HEK293 (cell line): ENCODE measurements around the gene CTLA4.

ENCODE experiments used
- CTCF ChIA-PET: fragments of 350-600 bp; formaldehyde crosslinking; extraction: SDS; loops from one replicate; lab custom pipeline; 2021; ENCODE audit warnings: antibody characterized with exemption; lab: Yijun Ruan, JAX
- POLR2A ChIA-PET: fragments of 300-600 bp; formaldehyde crosslinking; extraction: SDS; loops from one replicate; lab custom pipeline; 2020; ENCODE audit warnings: antibody characterized with exemption, inconsistent platforms; lab: Yijun Ruan, JAX
- H3K27ac ChIP-seq: fragments of 200-500 bp; sonication (Bioruptor generic); 2 replicates; pipeline ENCODE4 v1.5.1; 2014; ENCODE audit warnings: low read depth, low read length, control low read depth, inconsistent platforms; ENCODE audit errors: extremely low read depth
- H3K36me3 ChIP-seq, 2 experiments: fragments of 200-500 bp in 1 of 2; sonication (Bioruptor generic) in 1 of 2; 1 replicate in 1 of 2; 2 replicates in 1 of 2; pipeline ENCODE4 v1.5.1; 2014 to 2017; ENCODE audit warnings: inconsistent platforms in 2 of 2, low read length in 2 of 2; ENCODE audit not compliant: control insufficient read depth in 2 of 2, insufficient read depth in 1 of 2
- H3K4me1 ChIP-seq: fragments of 200-500 bp; sonication (Bioruptor generic); 2 replicates; pipeline ENCODE4 v1.5.1; 2014; ENCODE audit warnings: mild to moderate bottlenecking, low read length, inconsistent platforms; ENCODE audit not compliant: control insufficient read depth, insufficient read depth
- H3K4me3 ChIP-seq: 2 replicates; pipeline ENCODE4 v1.5.1; 2011; ENCODE audit warnings: low read depth, mild to moderate bottlenecking, control low read depth, low read length, moderate library complexity
- H3K9me3 ChIP-seq: fragments of 200-500 bp; sonication (Bioruptor generic); 2 replicates; pipeline ENCODE4 v1.5.1; 2014; ENCODE audit warnings: low read depth, low read length, inconsistent platforms; ENCODE audit not compliant: control insufficient read depth, insufficient read depth
- FEZF1 ChIP-seq: fragments of 450-650 bp; formaldehyde crosslinking; IDR thresholded peaks from 2 replicates; pipeline ENCODE4 v1.5.1; 2016; ENCODE audit warnings: missing biosample characterization, missing genetic modification characterization
- OVOL3 ChIP-seq: fragments of 450-650 bp; formaldehyde crosslinking; IDR thresholded peaks from 2 replicates; pipeline ENCODE4 v1.5.1; 2016; ENCODE audit warnings: missing biosample characterization, missing genetic modification characterization
- PATZ1 ChIP-seq: fragments of 450-650 bp; formaldehyde crosslinking; IDR thresholded peaks from 2 replicates; pipeline ENCODE4 v1.5.1; 2016; ENCODE audit warnings: missing biosample characterization, missing genetic modification characterization
- ZBTB21 ChIP-seq: fragments of 450-650 bp; formaldehyde crosslinking; IDR thresholded peaks from 2 replicates; pipeline ENCODE4 v1.5.1; 2017; ENCODE audit warnings: missing biosample characterization, missing genetic modification characterization
- ZBTB26 ChIP-seq: fragments of 450-650 bp; formaldehyde crosslinking; optimal IDR thresholded peaks from 2 replicates; pipeline ENCODE3; 2016; ENCODE audit warnings: missing biosample characterization, mild to moderate bottlenecking, missing genetic modification characterization
- ZEB2 ChIP-seq: fragments of 450-650 bp; formaldehyde crosslinking; IDR thresholded peaks from 2 replicates; pipeline ENCODE4 v1.5.1; 2016; ENCODE audit warnings: missing biosample characterization, missing genetic modification characterization
- ZFP37 ChIP-seq: fragments of 450-650 bp; formaldehyde crosslinking; IDR thresholded peaks from 2 replicates; pipeline ENCODE4 v1.5.1; 2016; ENCODE audit warnings: missing biosample characterization, missing genetic modification characterization
- ZFP69B ChIP-seq: fragments of 450-650 bp; formaldehyde crosslinking; IDR thresholded peaks from 2 replicates; pipeline ENCODE4 v1.5.1; 2016; ENCODE audit warnings: missing biosample characterization, missing genetic modification characterization
- ZNF132 ChIP-seq: fragments of 450-650 bp; formaldehyde crosslinking; IDR thresholded peaks from 2 replicates; pipeline ENCODE4 v1.5.1; 2017; ENCODE audit warnings: missing biosample characterization, missing genetic modification characterization, borderline replicate concordance
- ZNF148 ChIP-seq: fragments of 450-650 bp; formaldehyde crosslinking; IDR thresholded peaks from 2 replicates; pipeline ENCODE4 v1.5.0; 2017; ENCODE audit warnings: missing biosample characterization, missing genetic modification characterization, borderline replicate concordance
- ZNF174 ChIP-seq: fragments of 450-650 bp; formaldehyde crosslinking; IDR thresholded peaks from 2 replicates; pipeline ENCODE4 v1.5.0; 2017; ENCODE audit warnings: missing biosample characterization, mild to moderate bottlenecking, missing genetic modification characterization
- ZNF211 ChIP-seq: fragments of 450-650 bp; formaldehyde crosslinking; IDR thresholded peaks from 2 replicates; pipeline ENCODE4 v1.5.1; 2016; ENCODE audit warnings: low read depth, missing biosample characterization, missing genetic modification characterization
- ZNF362 ChIP-seq: fragments of 450-650 bp; formaldehyde crosslinking; IDR thresholded peaks from 2 replicates; pipeline ENCODE4 v1.5.1; 2016; ENCODE audit warnings: missing biosample characterization, missing genetic modification characterization
- ZNF366 ChIP-seq: fragments of 450-650 bp; formaldehyde crosslinking; conservative IDR thresholded peaks from 2 replicates; pipeline ENCODE4 v1.5.1; 2016; ENCODE audit warnings: missing biosample characterization, missing genetic modification characterization
- ZNF426 ChIP-seq: fragments of 450-650 bp; formaldehyde crosslinking; IDR thresholded peaks from 2 replicates; pipeline ENCODE4 v1.5.1; 2017; ENCODE audit warnings: missing biosample characterization, missing genetic modification characterization, mild to moderate bottlenecking, inconsistent platforms, moderate library complexity
- ZNF449 ChIP-seq: fragments of 450-650 bp; formaldehyde crosslinking; IDR thresholded peaks from 2 replicates; pipeline ENCODE4 v1.5.1; 2017; ENCODE audit warnings: missing biosample characterization, mild to moderate bottlenecking, missing genetic modification characterization, moderate library complexity
- ZNF473 ChIP-seq: fragments of 450-650 bp; formaldehyde crosslinking; IDR thresholded peaks from 2 replicates; pipeline ENCODE4 v1.5.1; 2017; ENCODE audit warnings: missing biosample characterization, missing genetic modification characterization
- ZNF513 ChIP-seq: fragments of 450-650 bp; IDR thresholded peaks from 2 replicates; pipeline ENCODE4 v1.5.1; 2018; ENCODE audit warnings: missing biosample characterization, missing genetic modification characterization
- ZNF558 ChIP-seq: fragments of 450-650 bp; formaldehyde crosslinking; IDR thresholded peaks from 2 replicates; pipeline ENCODE4 v1.5.1; 2016; ENCODE audit warnings: missing biosample characterization, missing genetic modification characterization
- ZNF610 ChIP-seq: fragments of 450-650 bp; formaldehyde crosslinking; IDR thresholded peaks from 2 replicates; pipeline ENCODE4 v1.5.1; 2016; ENCODE audit warnings: missing biosample characterization, missing genetic modification characterization, borderline replicate concordance
- ZNF639 ChIP-seq: fragments of 450-650 bp; formaldehyde crosslinking; IDR thresholded peaks from 2 replicates; pipeline ENCODE4 v1.5.1; 2016; ENCODE audit warnings: missing biosample characterization, missing genetic modification characterization
- ZNF776 ChIP-seq: fragments of 450-650 bp; formaldehyde crosslinking; IDR thresholded peaks from 2 replicates; pipeline ENCODE4 v1.5.0; 2017; ENCODE audit warnings: missing biosample characterization, missing genetic modification characterization, borderline replicate concordance

Gene CTLA4

GRCh38 chr2:203893840-203894239 lies 26.3 kb downstream of the CTLA4 start (continued):
- TF ChIP-seq FEZF1 (tag by site-specific recombination) (no peak), ZNF366 (tag by site-specific recombination) (no peak), ZNF639 (no peak), ZBTB21 (no peak)

GRCh38 chr2:203894262-203894661 lies 26.7 kb downstream of the CTLA4 start:
- Histone ChIP-seq H3K4me3 (no peak overlapping the region), H3K36me3 (no peaks in the 10 kb centered on the region), H3K4me1 (no peaks in the 10 kb centered on the region), H3K27ac (no peak overlapping the region), H3K9me3 (no peaks in the 10 kb centered on the region)
- TF ChIP-seq ZEB2 (no peak), ZNF211 (no peak), ZNF610 (tag by site-specific recombination) (no peak), ZNF513 (no peak)
- CTCF ChIA-PET = no interaction called here
- POLR2A ChIA-PET = no interaction called here

- POLR2A ChIA-PET = no interaction called here
- CTCF ChIA-PET = interaction anchor here (0.8 to 1.9 kb wide), 2 partner anchors 12 to 714 kb away, joined by 4 to 8 read pairs; no protein-coding TSS in a partner anchor
- no peaks in the 10 kb centered on the region for H3K4me1 ChIP-seq
- TF ChIP-seq ZNF132 (tag by site-specific recombination) (no peak), ZNF558 (tag by site-specific recombination) (no peak), OVOL3 (tag by site-specific recombination) (no peak), ZBTB26 (tag by site-specific recombination) (no peak), ZNF362 (tag by site-specific recombination) (no peak), ZFP69B (tag by site-specific recombination) (no peak), ZFP37 (tag by site-specific recombination) (no peak), PATZ1 (no peak), ZNF473 (tag by site-specific recombination) (no peak), ZNF148 (tag by site-specific recombination) (no peak), ZNF174 (tag by site-specific recombination) (no peak), ZNF776 (tag by site-specific recombination) (no peak), FEZF1 (tag by site-specific recombination) (no peak), ZNF426 (tag by site-specific recombination) (no peak), ZNF449 (tag by site-specific recombination) (no peak)
- TF ChIP-seq, all 188 proteins: peak for 0
- Histone ChIP-seq H3K9me3 (no peaks in the 10 kb centered on the region), H3K4me3 (no peak overlapping the region), H3K36me3 (no peaks in the 10 kb centered on the region), H3K27ac (no peak overlapping the region)
Observed at GRCh38 chr2:203897544-203897943, 30.0 kb downstream of the CTLA4 start.
